ENCODE measurements around the gene RBM10. TPM values are rescaled to one million over a fixed set of nuclear protein-coding genes. Genes with fewer than 3 reads are reported as not detected.

RBM10 gene
- total RNA-seq, 4 donors from 2014 or later: 26.5 to 43.0 (median 35.2) TPM

- intact Hi-C loops (cut with DNase I): no loop called here
- TF ChIP-seq, protein P1, sequence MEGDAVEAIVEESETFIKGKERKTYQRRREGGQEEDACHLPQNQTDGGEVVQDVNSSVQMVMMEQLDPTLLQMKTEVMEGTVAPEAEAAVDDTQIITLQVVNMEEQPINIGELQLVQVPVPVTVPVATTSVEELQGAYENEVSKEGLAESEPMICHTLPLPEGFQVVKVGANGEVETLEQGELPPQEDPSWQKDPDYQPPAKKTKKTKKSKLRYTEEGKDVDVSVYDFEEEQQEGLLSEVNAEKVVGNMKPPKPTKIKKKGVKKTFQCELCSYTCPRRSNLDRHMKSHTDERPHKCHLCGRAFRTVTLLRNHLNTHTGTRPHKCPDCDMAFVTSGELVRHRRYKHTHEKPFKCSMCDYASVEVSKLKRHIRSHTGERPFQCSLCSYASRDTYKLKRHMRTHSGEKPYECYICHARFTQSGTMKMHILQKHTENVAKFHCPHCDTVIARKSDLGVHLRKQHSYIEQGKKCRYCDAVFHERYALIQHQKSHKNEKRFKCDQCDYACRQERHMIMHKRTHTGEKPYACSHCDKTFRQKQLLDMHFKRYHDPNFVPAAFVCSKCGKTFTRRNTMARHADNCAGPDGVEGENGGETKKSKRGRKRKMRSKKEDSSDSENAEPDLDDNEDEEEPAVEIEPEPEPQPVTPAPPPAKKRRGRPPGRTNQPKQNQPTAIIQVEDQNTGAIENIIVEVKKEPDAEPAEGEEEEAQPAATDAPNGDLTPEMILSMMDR (IDR thresholded peaks at IDR 0.05): no peak
- no peak for TF ChIP-seq POLR2A (IDR thresholded peaks at IDR 0.05)
- Histone ChIP-seq H3K4me3 (replicated peaks in 1 of 3) (no peak overlapping the region), H3K9me3 (no peaks in the 10 kb centered on the region), H3K4me1 (no peaks in the 10 kb centered on the region), H3K27ac (no peak overlapping the region), H3K27me3 (no peaks in the 10 kb centered on the region), H3K36me3 (peaks cover 8 to 16% of the 10 kb centered on the region in 2 donors)
- whole genome bisulfite sequencing, 2 donors: 96 to 98% methylated on average over 9 to 15 of the region's 34 CpGs
- DNase-seq: no peak
These were observed 26.1 kb downstream of the RBM10 start for GRCh38 chrX:47170861-47171692.

GRCh38 chrX:47171996-47172395 lies 27.0 kb downstream of the RBM10 start:
- intact Hi-C loops (cut with DNase I): no loop called here
- Histone ChIP-seq H3K36me3 (peaks cover 10 to 19% of the 10 kb centered on the region in 2 donors), H3K9me3 (no peaks in the 10 kb centered on the region), H3K27me3 (no peaks in the 10 kb centered on the region), H3K27ac (no peak overlapping the region), H3K4me1 (no peaks in the 10 kb centered on the region), H3K4me3 (replicated peaks in 1 of 3) (no peak overlapping the region)
- TF ChIP-seq, protein P1 (IDR thresholded peaks at IDR 0.05): no peak
- TF ChIP-seq POLR2A (IDR thresholded peaks at IDR 0.05): no peak
- DNase-seq: no peak
- 100% methylated on average over 2 of the region's 2 CpGs; no CpG with 5 or more reads in 1 of the 2 donors for WGBS, 2 donors

GRCh38 chrX:47172549-47172948 lies 27.5 kb downstream of the RBM10 start:
- Histone ChIP-seq H3K9me3 (no peaks in the 10 kb centered on the region), H3K27me3 (no peaks in the 10 kb centered on the region), H3K27ac (no peak overlapping the region), H3K4me3 (replicated peaks in 1 of 3) (no peak overlapping the region), H3K36me3 (peaks cover 10 to 19% of the 10 kb centered on the region in 2 donors), H3K4me1 (no peaks in the 10 kb centered on the region)
- intact Hi-C loops (cut with DNase I): no loop called here
- WGBS, 2 donors: 92 to 94% methylated on average over 7 of the region's 7 CpGs
- no peak for TF ChIP-seq POLR2A (IDR thresholded peaks at IDR 0.05)
- TF ChIP-seq, protein P1 (IDR thresholded peaks at IDR 0.05): no peak
- no peak for DNase-seq

GRCh38 chrX:47172971-47173792 lies 28.2 kb downstream of the RBM10 start:
- H3K27me3 ChIP-seq: no peaks in the 10 kb centered on the region
- H3K36me3 ChIP-seq: peaks cover 10 to 19% of the 10 kb centered on the region in 2 donors
- H3K4me1 ChIP-seq: peaks cover 0 to under 1% of the 10 kb centered on the region in 2 donors
- intact Hi-C loops (cut with DNase I): no loop called here
- TF ChIP-seq, protein P1 (IDR thresholded peaks at IDR 0.05): no peak
- TF ChIP-seq POLR2A (IDR thresholded peaks at IDR 0.05): no peak
- no peak for DNase-seq
- 85 to 89% methylated on average over 4 to 15 of the region's 18 CpGs for WGBS, 2 donors
- no peak overlapping the region for H3K27ac ChIP-seq
- H3K9me3 ChIP-seq: no peaks in the 10 kb centered on the region
- H3K4me3 ChIP-seq (replicated peaks in 1 of 3): no peak overlapping the region
